SK-N-SH treated with all-trans-retinoic acid at 6 μM for 48 hours (cell line): ENCODE results near the gene AKAP8.

Experiments
- ATAC-seq: fragments of 200-7000 bp; cut with Tn5 transposase; 3 replicates; pipeline ENCODE4 v1.9.1; 2020; ENCODE audit warnings: mild to moderate bottlenecking, moderate library complexity
- ARNTL ChIP-seq: fragments of 450-650 bp; formaldehyde crosslinking; IDR thresholded peaks from 2 replicates; pipeline ENCODE4 v1.5.0; 2020; ENCODE audit warnings: low read depth, mild to moderate bottlenecking, moderate library complexity, borderline replicate concordance
- BACH2 ChIP-seq: fragments of 250-450 bp; sonication (Bioruptor Pico); IDR thresholded peaks from 2 replicates; pipeline ENCODE4 v1.9.0; 2021; ENCODE audit warnings: mild to moderate bottlenecking, borderline replicate concordance
- CSDC2 ChIP-seq: fragments of 250-450 bp; sonication (Bioruptor Pico); IDR thresholded peaks from 2 replicates; pipeline ENCODE4 v1.5.0; 2020; ENCODE audit warnings: mild to moderate bottlenecking, moderate library complexity
- ESRRG ChIP-seq: fragments of 250-450 bp; sonication (Bioruptor Pico); IDR thresholded peaks from 2 replicates; pipeline ENCODE4 v1.6.1; 2021; ENCODE audit warnings: mild to moderate bottlenecking
- ISL1 ChIP-seq: fragments of 250-450 bp; sonication (Bioruptor Pico); IDR thresholded peaks from 2 replicates; pipeline ENCODE4 v2.1.2; 2022; ENCODE audit warnings: mild to moderate bottlenecking, moderate library complexity
- OSR1 ChIP-seq: fragments of 250-450 bp; sonication (Bioruptor Pico); IDR thresholded peaks from 2 replicates; pipeline ENCODE4 v1.8.0; 2022; ENCODE audit warnings: moderate library complexity, mild to moderate bottlenecking, inconsistent platforms
- PPARA ChIP-seq: fragments of 250-450 bp; sonication (Bioruptor Pico); IDR thresholded peaks from 2 replicates; pipeline ENCODE4 v1.5.0; 2020; ENCODE audit warnings: mild to moderate bottlenecking, borderline replicate concordance
- RARB ChIP-seq: fragments of 250-450 bp; sonication (Bioruptor Pico); IDR thresholded peaks from 2 replicates; pipeline ENCODE4 v1.8.0; 2021; ENCODE audit warnings: mild to moderate bottlenecking, moderate library complexity
- SNAI2 ChIP-seq: fragments of 250-450 bp; sonication (Bioruptor Pico); IDR thresholded peaks from 2 replicates; pipeline ENCODE4 v1.5.0; 2020; ENCODE audit warnings: mild to moderate bottlenecking, moderate library complexity
- TCF4 ChIP-seq: fragments of 250-450 bp; sonication (Bioruptor Pico); IDR thresholded peaks from 2 replicates; pipeline ENCODE4 v1.8.0; 2021; ENCODE audit warnings: mild to moderate bottlenecking, moderate library complexity, borderline replicate concordance
- TOX ChIP-seq: fragments of 250-450 bp; sonication (Bioruptor Pico); IDR thresholded peaks from 2 replicates; pipeline ENCODE4 v1.8.0; 2021; ENCODE audit warnings: mild to moderate bottlenecking, moderate library complexity, borderline replicate concordance
- ZC3H10 ChIP-seq: fragments of 250-450 bp; sonication (Bioruptor Pico); IDR thresholded peaks from 2 replicates; pipeline ENCODE4 v1.5.1; 2021; ENCODE audit warnings: mild to moderate bottlenecking, moderate library complexity
- ZFP3 ChIP-seq: fragments of 250-450 bp; sonication (Bioruptor Pico); IDR thresholded peaks from 2 replicates; pipeline ENCODE4 v1.5.0; 2020; ENCODE audit warnings: mild to moderate bottlenecking, moderate library complexity
- ZFP30 ChIP-seq: fragments of 450-650 bp; formaldehyde crosslinking; IDR thresholded peaks from 2 replicates; pipeline ENCODE4 v1.5.0; 2022; ENCODE audit warnings: mild to moderate bottlenecking, moderate library complexity
- ZNF565 ChIP-seq: fragments of 450-650 bp; formaldehyde crosslinking; conservative IDR thresholded peaks from 2 replicates; pipeline ENCODE4 v1.5.0; 2020; ENCODE audit warnings: low read depth, mild to moderate bottlenecking, moderate library complexity
- ZNF70 ChIP-seq: fragments of 450-650 bp; formaldehyde crosslinking; IDR thresholded peaks from 2 replicates; pipeline ENCODE4 v1.5.0; 2020; ENCODE audit warnings: mild to moderate bottlenecking, moderate library complexity
- ZNF8 ChIP-seq: fragments of 450-650 bp; formaldehyde crosslinking; IDR thresholded peaks from 2 replicates; pipeline ENCODE4 v1.5.0; 2020; ENCODE audit warnings: mild to moderate bottlenecking, moderate library complexity
- TF ChIP-seq, protein P1 (sequence below): fragments of 250-450 bp; sonication (Bioruptor Pico); IDR thresholded peaks from 2 replicates; pipeline ENCODE4 v1.8.0; 2020; ENCODE audit warnings: mild to moderate bottlenecking, moderate library complexity, borderline replicate concordance
- TF ChIP-seq, protein P2 (sequence below): fragments of 250-450 bp; sonication (Bioruptor Pico); IDR thresholded peaks from 2 replicates; pipeline ENCODE4 v1.5.1; 2021; ENCODE audit warnings: mild to moderate bottlenecking, moderate library complexity
- TF ChIP-seq, protein P3 (sequence below): fragments of 250-450 bp; sonication (Bioruptor Pico); IDR thresholded peaks from 2 replicates; pipeline ENCODE4 v1.5.1; 2020; ENCODE audit warnings: low read depth, mild to moderate bottlenecking, moderate library complexity
- TF ChIP-seq, protein P4 (sequence below): fragments of 250-450 bp; sonication (Bioruptor Pico); IDR thresholded peaks from 2 replicates; pipeline ENCODE4 v1.5.0; 2020; ENCODE audit warnings: mild to moderate bottlenecking, moderate library complexity
- TF ChIP-seq, protein P5 (sequence below): fragments of 250-450 bp; sonication (Bioruptor Pico); IDR thresholded peaks from 2 replicates; pipeline ENCODE4 v1.8.0; 2021; ENCODE audit warnings: low read depth, mild to moderate bottlenecking, moderate library complexity, borderline replicate concordance

The AKAP8 gene

DNA sequence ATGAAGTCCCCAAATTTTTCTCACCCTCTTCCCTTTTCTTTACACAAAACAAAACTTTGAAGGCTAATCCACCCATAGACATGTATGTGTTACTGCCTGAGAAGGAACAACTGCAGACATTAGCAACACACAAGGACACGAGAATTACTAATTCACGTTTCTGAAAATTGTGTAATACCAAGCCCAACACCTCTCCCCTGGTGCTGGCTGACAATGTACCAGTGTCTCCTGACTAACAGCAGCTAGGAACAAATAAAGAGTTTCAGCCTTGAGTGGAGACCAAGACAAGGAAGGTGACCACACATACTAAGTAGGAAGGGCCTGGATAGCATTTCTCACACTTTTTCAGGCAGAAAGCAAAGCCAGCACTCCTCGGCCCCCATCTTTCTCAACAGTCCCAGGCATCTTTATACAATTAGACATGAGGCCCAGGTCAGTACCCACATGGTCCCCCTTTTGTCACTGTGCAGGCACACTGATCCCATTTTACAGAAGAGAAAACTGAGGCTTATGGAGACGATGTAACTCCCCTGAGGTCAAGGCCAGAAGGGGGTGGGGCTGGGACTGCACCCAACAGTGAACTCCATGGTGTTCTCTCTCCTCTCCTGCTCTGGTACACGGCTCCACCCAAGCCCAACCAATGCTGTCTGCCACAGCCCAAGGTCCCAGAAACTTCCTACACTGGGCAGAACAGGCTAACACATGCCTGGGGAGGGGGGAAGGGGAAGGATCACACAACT, 55.9 kb downstream of the AKAP8 start:
- no peak for TF ChIP-seq ISL1 (CRISPR knock-in tag)
- no peak for ATAC-seq

DNA sequence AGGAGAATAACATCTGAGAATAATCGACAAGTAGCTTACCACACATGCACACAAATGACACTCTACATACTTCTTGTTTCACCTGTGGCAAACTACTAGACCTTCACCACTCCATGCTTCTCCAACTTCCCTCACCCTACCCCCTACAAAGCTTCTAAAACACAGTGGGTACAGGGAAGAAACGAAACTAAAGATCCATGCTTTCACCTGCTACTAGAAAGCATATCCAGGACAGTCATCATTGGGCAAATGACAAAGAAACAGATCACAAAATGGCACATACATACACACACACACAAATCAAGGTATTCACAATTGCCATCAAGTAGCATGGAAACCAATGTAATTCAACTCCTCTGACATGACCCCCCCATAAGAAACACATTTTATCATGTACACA, 57.8 kb downstream of the AKAP8 start:
- TF ChIP-seq ESRRG (CRISPR knock-in tag) = no peak
- TF ChIP-seq ZFP30 (CRISPR knock-in tag) = no peak
- no peak for TF ChIP-seq ZNF70
- no peak for TF ChIP-seq ZFP3 (CRISPR knock-in tag)
- TF ChIP-seq, protein P1, sequence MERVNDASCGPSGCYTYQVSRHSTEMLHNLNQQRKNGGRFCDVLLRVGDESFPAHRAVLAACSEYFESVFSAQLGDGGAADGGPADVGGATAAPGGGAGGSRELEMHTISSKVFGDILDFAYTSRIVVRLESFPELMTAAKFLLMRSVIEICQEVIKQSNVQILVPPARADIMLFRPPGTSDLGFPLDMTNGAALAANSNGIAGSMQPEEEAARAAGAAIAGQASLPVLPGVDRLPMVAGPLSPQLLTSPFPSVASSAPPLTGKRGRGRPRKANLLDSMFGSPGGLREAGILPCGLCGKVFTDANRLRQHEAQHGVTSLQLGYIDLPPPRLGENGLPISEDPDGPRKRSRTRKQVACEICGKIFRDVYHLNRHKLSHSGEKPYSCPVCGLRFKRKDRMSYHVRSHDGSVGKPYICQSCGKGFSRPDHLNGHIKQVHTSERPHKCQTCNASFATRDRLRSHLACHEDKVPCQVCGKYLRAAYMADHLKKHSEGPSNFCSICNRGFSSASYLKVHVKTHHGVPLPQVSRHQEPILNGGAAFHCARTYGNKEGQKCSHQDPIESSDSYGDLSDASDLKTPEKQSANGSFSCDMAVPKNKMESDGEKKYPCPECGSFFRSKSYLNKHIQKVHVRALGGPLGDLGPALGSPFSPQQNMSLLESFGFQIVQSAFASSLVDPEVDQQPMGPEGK (CRISPR knock-in tag) = no peak
- TF ChIP-seq ZNF8 = no peak
- no peak for TF ChIP-seq PPARA (CRISPR knock-in tag)
- TF ChIP-seq TOX (CRISPR knock-in tag) = no peak
- no peak for TF ChIP-seq ZC3H10
- TF ChIP-seq ZNF565 (CRISPR knock-in tag) = no peak
- TF ChIP-seq, protein P2, sequence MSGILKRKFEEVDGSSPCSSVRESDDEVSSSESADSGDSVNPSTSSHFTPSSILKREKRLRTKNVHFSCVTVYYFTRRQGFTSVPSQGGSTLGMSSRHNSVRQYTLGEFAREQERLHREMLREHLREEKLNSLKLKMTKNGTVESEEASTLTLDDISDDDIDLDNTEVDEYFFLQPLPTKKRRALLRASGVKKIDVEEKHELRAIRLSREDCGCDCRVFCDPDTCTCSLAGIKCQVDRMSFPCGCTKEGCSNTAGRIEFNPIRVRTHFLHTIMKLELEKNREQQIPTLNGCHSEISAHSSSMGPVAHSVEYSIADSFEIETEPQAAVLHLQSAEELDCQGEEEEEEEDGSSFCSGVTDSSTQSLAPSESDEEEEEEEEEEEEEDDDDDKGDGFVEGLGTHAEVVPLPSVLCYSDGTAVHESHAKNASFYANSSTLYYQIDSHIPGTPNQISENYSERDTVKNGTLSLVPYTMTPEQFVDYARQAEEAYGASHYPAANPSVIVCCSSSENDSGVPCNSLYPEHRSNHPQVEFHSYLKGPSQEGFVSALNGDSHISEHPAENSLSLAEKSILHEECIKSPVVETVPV (CRISPR knock-in tag) = no peak
- no peak for ATAC-seq

DNA sequence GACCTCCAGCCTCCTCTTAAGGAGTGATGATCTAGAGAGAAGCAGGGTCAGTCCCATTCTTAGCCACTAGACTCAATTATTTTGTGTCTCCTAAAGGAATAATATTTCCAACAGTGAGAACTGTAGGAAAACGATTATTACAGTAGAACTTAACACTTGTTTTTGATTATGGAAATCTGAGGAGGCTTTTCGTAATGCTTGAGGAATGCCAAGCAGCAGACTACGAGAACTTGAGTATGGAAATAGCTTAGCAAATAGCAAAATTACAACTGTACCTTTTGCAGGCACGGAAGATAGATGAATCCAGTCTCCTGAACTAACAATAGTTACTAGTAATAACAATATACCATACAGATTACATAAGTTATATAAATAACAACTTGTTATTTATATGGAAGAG, 59.5 kb downstream of the AKAP8 start:
- TF ChIP-seq ZNF8 = no peak
- TF ChIP-seq SNAI2 (CRISPR knock-in tag) = no peak
- TF ChIP-seq BACH2 (CRISPR knock-in tag) = no peak
- no peak for TF ChIP-seq ARNTL (CRISPR knock-in tag)
- TF ChIP-seq CSDC2 = no peak
- no peak for TF ChIP-seq ZFP3 (CRISPR knock-in tag)
- TF ChIP-seq, protein P3, sequence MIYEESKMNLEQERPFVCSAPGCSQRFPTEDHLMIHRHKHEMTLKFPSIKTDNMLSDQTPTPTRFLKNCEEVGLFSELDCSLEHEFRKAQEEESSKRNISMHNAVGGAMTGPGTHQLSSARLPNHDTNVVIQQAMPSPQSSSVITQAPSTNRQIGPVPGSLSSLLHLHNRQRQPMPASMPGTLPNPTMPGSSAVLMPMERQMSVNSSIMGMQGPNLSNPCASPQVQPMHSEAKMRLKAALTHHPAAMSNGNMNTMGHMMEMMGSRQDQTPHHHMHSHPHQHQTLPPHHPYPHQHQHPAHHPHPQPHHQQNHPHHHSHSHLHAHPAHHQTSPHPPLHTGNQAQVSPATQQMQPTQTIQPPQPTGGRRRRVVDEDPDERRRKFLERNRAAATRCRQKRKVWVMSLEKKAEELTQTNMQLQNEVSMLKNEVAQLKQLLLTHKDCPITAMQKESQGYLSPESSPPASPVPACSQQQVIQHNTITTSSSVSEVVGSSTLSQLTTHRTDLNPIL (CRISPR knock-in tag) = no peak
- no peak for TF ChIP-seq ZC3H10
- TF ChIP-seq TCF4 (CRISPR knock-in tag) = no peak
- TF ChIP-seq, protein P4, sequence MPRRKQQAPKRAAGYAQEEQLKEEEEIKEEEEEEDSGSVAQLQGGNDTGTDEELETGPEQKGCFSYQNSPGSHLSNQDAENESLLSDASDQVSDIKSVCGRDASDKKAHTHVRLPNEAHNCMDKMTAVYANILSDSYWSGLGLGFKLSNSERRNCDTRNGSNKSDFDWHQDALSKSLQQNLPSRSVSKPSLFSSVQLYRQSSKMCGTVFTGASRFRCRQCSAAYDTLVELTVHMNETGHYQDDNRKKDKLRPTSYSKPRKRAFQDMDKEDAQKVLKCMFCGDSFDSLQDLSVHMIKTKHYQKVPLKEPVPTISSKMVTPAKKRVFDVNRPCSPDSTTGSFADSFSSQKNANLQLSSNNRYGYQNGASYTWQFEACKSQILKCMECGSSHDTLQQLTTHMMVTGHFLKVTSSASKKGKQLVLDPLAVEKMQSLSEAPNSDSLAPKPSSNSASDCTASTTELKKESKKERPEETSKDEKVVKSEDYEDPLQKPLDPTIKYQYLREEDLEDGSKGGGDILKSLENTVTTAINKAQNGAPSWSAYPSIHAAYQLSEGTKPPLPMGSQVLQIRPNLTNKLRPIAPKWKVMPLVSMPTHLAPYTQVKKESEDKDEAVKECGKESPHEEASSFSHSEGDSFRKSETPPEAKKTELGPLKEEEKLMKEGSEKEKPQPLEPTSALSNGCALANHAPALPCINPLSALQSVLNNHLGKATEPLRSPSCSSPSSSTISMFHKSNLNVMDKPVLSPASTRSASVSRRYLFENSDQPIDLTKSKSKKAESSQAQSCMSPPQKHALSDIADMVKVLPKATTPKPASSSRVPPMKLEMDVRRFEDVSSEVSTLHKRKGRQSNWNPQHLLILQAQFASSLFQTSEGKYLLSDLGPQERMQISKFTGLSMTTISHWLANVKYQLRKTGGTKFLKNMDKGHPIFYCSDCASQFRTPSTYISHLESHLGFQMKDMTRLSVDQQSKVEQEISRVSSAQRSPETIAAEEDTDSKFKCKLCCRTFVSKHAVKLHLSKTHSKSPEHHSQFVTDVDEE (CRISPR knock-in tag) = no peak
- no peak for TF ChIP-seq ZFP30 (CRISPR knock-in tag)
- no peak for TF ChIP-seq RARB (CRISPR knock-in tag)
- TF ChIP-seq, protein P2 (CRISPR knock-in tag) = no peak
- no peak for TF ChIP-seq PPARA (CRISPR knock-in tag)
- TF ChIP-seq TOX (CRISPR knock-in tag) = no peak
- no peak for TF ChIP-seq ZNF70
- TF ChIP-seq, protein P5, sequence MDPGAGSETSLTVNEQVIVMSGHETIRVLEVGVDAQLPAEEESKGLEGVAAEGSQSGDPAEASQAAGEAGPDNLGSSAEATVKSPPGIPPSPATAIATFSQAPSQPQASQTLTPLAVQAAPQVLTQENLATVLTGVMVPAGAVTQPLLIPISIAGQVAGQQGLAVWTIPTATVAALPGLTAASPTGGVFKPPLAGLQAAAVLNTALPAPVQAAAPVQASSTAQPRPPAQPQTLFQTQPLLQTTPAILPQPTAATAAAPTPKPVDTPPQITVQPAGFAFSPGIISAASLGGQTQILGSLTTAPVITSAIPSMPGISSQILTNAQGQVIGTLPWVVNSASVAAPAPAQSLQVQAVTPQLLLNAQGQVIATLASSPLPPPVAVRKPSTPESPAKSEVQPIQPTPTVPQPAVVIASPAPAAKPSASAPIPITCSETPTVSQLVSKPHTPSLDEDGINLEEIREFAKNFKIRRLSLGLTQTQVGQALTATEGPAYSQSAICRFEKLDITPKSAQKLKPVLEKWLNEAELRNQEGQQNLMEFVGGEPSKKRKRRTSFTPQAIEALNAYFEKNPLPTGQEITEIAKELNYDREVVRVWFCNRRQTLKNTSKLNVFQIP = no peak
- TF ChIP-seq, protein P1 (CRISPR knock-in tag) = no peak
- TF ChIP-seq ZNF565 (CRISPR knock-in tag) = no peak
- TF ChIP-seq OSR1 (CRISPR knock-in tag) = no peak
- ATAC-seq = peak; percentile 77
